Endothelial cell of coronary artery (primary cell): ENCODE measurements around the gene PRAC1. TPM values are rescaled to one million over a fixed set of nuclear protein-coding genes. Genes with fewer than 3 reads are reported as not detected.

Experiments
- total RNA-seq: library from RNA; depleted of rRNA; stranded (reverse); fragments of >200 nt; gene quantifications from 2 replicates; pipeline ENCODE4 v1.2.3, GENCODE V29; 2014

The PRAC1 gene
- total RNA-seq: not detected in 2 replicates

DNA sequence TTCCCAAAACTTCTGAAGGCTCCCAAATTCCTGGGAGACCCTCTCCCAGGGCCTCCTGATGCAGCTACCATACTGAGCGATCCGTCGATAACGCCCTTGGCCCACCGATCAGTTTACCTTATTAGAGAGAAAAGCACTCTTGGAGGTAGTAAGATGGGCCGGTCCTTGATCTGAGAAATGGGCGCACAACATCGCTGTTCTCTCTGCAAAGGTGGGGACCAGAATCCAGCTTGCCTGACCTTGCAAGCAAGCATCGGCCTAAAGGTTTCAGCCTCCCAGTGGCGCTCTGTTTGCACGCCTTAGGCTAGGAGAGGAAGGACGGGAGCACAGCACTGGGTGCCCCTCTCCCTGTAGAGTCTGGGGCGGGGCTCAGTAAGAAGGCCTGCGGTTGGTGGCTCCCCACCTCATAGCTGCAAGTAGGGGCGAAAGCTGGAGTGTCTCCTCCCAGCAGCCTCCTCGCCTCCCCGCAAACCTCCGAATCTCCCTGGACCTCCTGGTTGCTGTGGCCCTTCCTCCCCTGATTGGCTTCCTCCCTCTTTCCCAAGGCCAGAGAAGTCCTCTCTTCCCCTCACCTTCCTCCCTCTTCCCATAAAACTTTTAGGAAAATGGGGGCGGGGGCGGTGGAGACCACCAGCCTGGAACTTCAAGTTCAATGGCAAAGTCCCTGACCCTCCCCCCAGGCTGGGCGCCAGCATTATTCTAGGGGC, at the start of gene PRAC1:
Gene PRAC1, minus strand, starts transcription at position 318 of the 707 bp plus-strand sequence. Its CDS starts 126 bp downstream, at position 192.

DNA sequence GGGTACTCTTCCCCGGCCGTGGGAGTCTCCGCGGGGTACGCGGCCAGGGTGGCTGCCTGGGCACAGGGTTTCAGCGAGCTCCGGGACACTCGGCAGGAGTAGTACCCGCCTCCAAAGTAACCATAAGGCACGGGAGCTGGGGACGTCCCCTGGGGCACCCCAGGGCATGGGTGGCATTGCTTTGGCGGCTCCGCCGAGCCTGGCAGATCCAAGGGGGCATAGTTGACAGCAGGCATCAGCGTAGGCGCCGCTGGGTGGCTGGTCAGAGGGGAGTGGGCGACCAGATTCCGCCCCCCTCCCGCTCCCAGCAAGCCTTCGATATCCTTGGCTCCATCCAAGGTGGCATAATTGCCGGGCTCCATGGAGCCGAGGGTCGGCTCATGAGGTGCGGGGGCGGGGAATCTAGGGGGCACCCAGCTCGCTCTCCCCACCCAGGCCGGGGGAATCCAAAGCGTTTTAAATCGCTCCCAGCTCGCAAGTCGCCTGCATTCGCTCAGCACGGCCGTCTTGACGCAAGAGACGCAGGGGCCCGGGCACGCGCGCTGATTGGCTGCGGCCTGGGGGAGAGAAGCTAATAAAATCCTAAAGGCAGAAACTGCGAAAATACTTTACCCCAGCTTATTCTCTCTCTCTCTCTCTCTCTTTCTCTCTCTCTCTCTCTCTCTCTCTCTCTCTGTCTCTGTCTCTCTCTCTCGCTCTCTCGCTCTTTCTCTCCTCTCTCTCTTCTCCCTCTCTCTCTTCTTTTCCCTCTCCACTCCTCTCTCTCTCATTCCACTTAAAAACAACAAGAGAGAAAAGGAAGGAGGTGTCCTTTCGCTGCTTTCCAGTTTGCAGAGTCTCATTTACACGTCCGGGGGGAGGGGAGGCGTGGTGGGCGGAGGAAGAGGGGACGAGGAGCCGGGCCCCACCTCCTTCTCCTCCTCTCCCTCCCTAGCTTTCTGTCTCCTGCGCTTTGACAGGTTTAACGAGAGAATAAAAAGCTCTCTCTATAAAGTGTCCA, 6.2 kb upstream of the PRAC1 start, which contains the start of gene HOXB13:
Gene HOXB13, minus strand, starts transcription at position 519 of the 1,000 bp plus-strand sequence. Its CDS starts 157 bp downstream, at position 362.

DNA sequence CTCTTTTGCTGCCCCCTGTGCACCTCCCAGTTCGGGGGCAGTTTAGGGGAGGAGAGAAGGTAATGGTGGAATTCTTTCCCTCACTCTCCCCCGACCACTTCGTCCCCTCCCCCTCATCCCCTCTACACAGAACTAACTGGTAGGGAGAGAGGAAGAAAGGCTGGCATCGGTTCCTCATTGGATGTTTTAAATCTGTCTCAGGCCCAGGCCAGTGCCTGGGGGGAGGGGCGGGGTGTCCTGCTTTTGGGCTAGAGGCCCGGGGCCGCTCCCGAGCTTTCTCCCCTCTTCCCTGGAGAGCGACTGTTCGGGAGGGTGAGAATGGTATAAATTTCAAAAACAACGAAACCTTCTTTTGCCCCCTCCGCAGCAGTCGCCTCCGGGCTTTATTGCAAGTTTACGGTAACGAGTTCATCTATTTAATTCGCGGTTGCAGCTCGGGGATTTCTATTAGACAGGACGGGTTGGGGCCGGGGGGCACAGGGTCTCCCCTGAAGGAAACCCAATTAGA, 651 bp upstream of the PRAC1 start, which contains the start of gene PRAC2:
Gene PRAC2, plus strand, starts transcription at position 271 of the 508 bp plus-strand sequence. CDS start 1,226 bp downstream, outside the sequence.

Other genes with a start within 250 kb of the PRAC1 start
- not detected in 2 replicates for gene HOXB1, start 191.5 kb downstream of the PRAC1 start, total RNA-seq
- gene HOXB2, start 177.4 kb downstream of the PRAC1 start, total RNA-seq: 4.3 and 4.8 TPM in 2 replicates
- 4.9 and 6.0 TPM in 2 replicates for gene HOXB4, start 144.2 kb downstream of the PRAC1 start, total RNA-seq
- 9.1 and 12.2 TPM in 2 replicates for gene HOXB3, start 132.3 kb downstream of the PRAC1 start, total RNA-seq
- 0.09 TPM in 2 replicates for gene HOXB5, start 128.7 kb downstream of the PRAC1 start, total RNA-seq
- gene HOXB6, start 117.5 kb downstream of the PRAC1 start, total RNA-seq: 1.3 and 2.8 TPM in 2 replicates
- gene HOXB7, start 111.5 kb downstream of the PRAC1 start, total RNA-seq: 0.90 and 2.2 TPM in 2 replicates
- not detected in 2 replicates for gene HOXB8, start 107.2 kb downstream of the PRAC1 start, total RNA-seq
- gene HOXB9, start 96.2 kb downstream of the PRAC1 start, total RNA-seq: not detected in 2 replicates
- gene PRAC2, start 667 bp upstream of the PRAC1 start, total RNA-seq: not detected in 2 replicates
- not detected in 2 replicates for gene HOXB13, start 6.2 kb upstream of the PRAC1 start, total RNA-seq
- gene TTLL6, start 94.7 kb upstream of the PRAC1 start, total RNA-seq: not detected in 2 replicates
- 25.5 and 51.8 TPM in 2 replicates for gene CALCOCO2, start 108.5 kb upstream of the PRAC1 start, total RNA-seq
- gene ATP5MC1, start 170.3 kb upstream of the PRAC1 start, total RNA-seq: 26.1 and 71.1 TPM in 2 replicates
- gene UBE2Z, start 185.9 kb upstream of the PRAC1 start, total RNA-seq: 54.3 and 56.1 TPM in 2 replicates
- 106 and 147 TPM in 2 replicates for gene SNF8, start 222.3 kb upstream of the PRAC1 start, total RNA-seq
- gene GIP, start 246.1 kb upstream of the PRAC1 start, total RNA-seq: not detected in 2 replicates